SKM-1 treated with dmso at 0.1 percent for 144 hours (cell line): ENCODE measurements around the gene WRNIP1.

ENCODE experiments used
- DNase-seq: peaks from one replicate; lab custom pipeline; 2025; ENCODE audit not compliant: unreplicated experiment; lab: John Stamatoyannopoulos, UW

Gene WRNIP1

GRCh38 chr6:2740581-2740980, 24.6 kb upstream of the WRNIP1 start:
- no peak for DNase-seq

GRCh38 chr6:2741756-2742155, 23.4 kb upstream of the WRNIP1 start:
- no peak for DNase-seq

GRCh38 chr6:2743280-2744208, 21.6 kb upstream of the WRNIP1 start:
- no peak for DNase-seq

- no peak for DNase-seq
Measured at GRCh38 chr6:2744209-2744771, 20.9 kb upstream of the WRNIP1 start.

- DNase-seq: no peak
Measured at GRCh38 chr6:2744778-2745177, 20.4 kb upstream of the WRNIP1 start.

- no peak for DNase-seq
Measured at GRCh38 chr6:2745246-2745645, 19.9 kb upstream of the WRNIP1 start.

- DNase-seq: no peak
Measured at GRCh38 chr6:2746557-2747061, 18.6 kb upstream of the WRNIP1 start.

GRCh38 chr6:2748183-2748582, 17.0 kb upstream of the WRNIP1 start:
- DNase-seq: no peak

GRCh38 chr6:2749969-2750600, 15.1 kb upstream of the WRNIP1 start:
- peak; percentile 43 for DNase-seq

GRCh38 chr6:2750832-2751231, 14.4 kb upstream of the WRNIP1 start, which contains the start of gene MYLK4:
Gene MYLK4 (minus strand): TSS chr6:2750922. CDS start chr6:2749294, 1,628 bp downstream.
- no peak for DNase-seq

GRCh38 chr6:2751871-2752270, 13.3 kb upstream of the WRNIP1 start:
- no peak for DNase-seq

GRCh38 chr6:2752477-2753109, 12.6 kb upstream of the WRNIP1 start:
- DNase-seq: no peak

GRCh38 chr6:2753110-2753489, 12.1 kb upstream of the WRNIP1 start:
- DNase-seq: no peak

GRCh38 chr6:2753743-2754142, 11.4 kb upstream of the WRNIP1 start:
- no peak for DNase-seq

- DNase-seq: no peak
Measured at GRCh38 chr6:2754393-2754792, 10.8 kb upstream of the WRNIP1 start.

- DNase-seq: no peak
Measured at GRCh38 chr6:2754911-2755310, 10.3 kb upstream of the WRNIP1 start.

GRCh38 chr6:2755456-2755855, 9.7 kb upstream of the WRNIP1 start:
- DNase-seq: no peak

GRCh38 chr6:2756241-2756640, 9.0 kb upstream of the WRNIP1 start:
- DNase-seq: no peak

GRCh38 chr6:2756687-2757224, 8.4 kb upstream of the WRNIP1 start:
- no peak for DNase-seq

- no peak for DNase-seq
Measured at GRCh38 chr6:2758980-2759379, 6.2 kb upstream of the WRNIP1 start.
